Transverse colon (tissue), 4 donors: ENCODE data around the gene SYDE1. TPM values are rescaled to one million over a fixed set of nuclear protein-coding genes. Genes with fewer than 3 reads are reported as not detected.

Experiments
- DNase-seq: peaks from one replicate; pipeline ENCODE4 v3.0.0-alpha.2; 2019
- H3K27ac ChIP-seq, 4 donors: fragments of 200-600 bp; sonication (generic); 2 replicates each; pipeline ENCODE4 v1.5.1; 2016 to 2018; ENCODE audit warnings: inconsistent platforms in 4 of 4
- H3K27me3 ChIP-seq: fragments of 200-600 bp; sonication (generic); 2 replicates; pipeline ENCODE4 v1.5.1; 2017; ENCODE audit warnings: inconsistent platforms
- H3K36me3 ChIP-seq, 4 donors: fragments of 200-600 bp; sonication (generic); 2 replicates each; pipeline ENCODE4 v1.5.1; 2017 to 2019; ENCODE audit warnings: inconsistent platforms in 4 of 4
- H3K4me1 ChIP-seq, 4 donors: fragments of 200-600 bp; sonication (generic); 2 replicates each; pipeline ENCODE4 v1.5.1; 2017 to 2020; ENCODE audit warnings: inconsistent platforms in 4 of 4
- H3K4me3 ChIP-seq, 4 donors: fragments of 200-600 bp; sonication (generic); 1 replicate in 1 of 4; 2 replicates in 3 of 4; pipeline versions ENCODE4 v1.5.1 to v1.6.1; 2017 to 2019; ENCODE audit warnings: inconsistent platforms in 4 of 4
- H3K9me3 ChIP-seq, 2 donors: fragments of 200-600 bp; sonication (generic); 2 replicates each; pipeline ENCODE4 v1.5.1; 2017 to 2019; ENCODE audit warnings: inconsistent platforms in 2 of 2
- CTCF ChIP-seq, 5 experiments: fragments of 200-600 bp in 3 of 5; fragments of 450-650 bp in 2 of 5; sonication (generic) in 3 of 5; IDR thresholded peaks; 1 replicate in 2 of 5; 2 replicates in 3 of 5; pipeline ENCODE4 v1.5.1; 2016 to 2017; ENCODE audit warnings: antibody characterized with exemption in 5 of 5, inconsistent platforms in 3 of 5, mild to moderate bottlenecking in 2 of 5, moderate library complexity in 1 of 5
- EP300 ChIP-seq: sonication (generic); formaldehyde crosslinking; IDR thresholded peaks from one replicate; pipeline ENCODE4 v1.6.1; 2017; ENCODE audit warnings: antibody characterized with exemption, low read depth
- POLR2A ChIP-seq: fragments of 450-650 bp; IDR thresholded peaks from one replicate; pipeline ENCODE4 v1.6.1; 2016; ENCODE audit warnings: antibody characterized with exemption, mild to moderate bottlenecking, moderate library complexity
- POLR2AphosphoS5 ChIP-seq, 3 donors: sonication (generic); formaldehyde crosslinking; IDR thresholded peaks; one replicate each; pipeline ENCODE4 v1.6.1; 2016; ENCODE audit warnings: antibody characterized with exemption in 3 of 3
- WGBS, 2 donors: methylation state at CpG; one replicate each; pipeline ENCODE4 v1.1.5; 2018; ENCODE audit warnings: low coverage in 1 of 2; 5-methylcytosine and 5-hydroxymethylcytosine counted together
- in situ Hi-C, 4 donors: fragments of 200-750 bp; cut with MboI; loops; one replicate each; pipeline versions ENCODE4 v1.15.0 to v1.15.1; 2017; ENCODE audit warnings: low sequenced_read_pairs in 3 of 4, low pct_ligation_motif_present in 1 of 4, low pct_unique_long_range_greater_than_20kb in 1 of 4
- intact Hi-C: fragments of 100-400 bp; cut with DNase I; formaldehyde crosslinking; loops from one replicate; pipeline ENCODE4 v1.15.1; 2023; ENCODE audit warnings: low total_unique reads
- total RNA-seq, 4 donors: library from RNA; depleted of rRNA; stranded (reverse); fragments of >200 nt; gene quantifications; one replicate each; pipeline ENCODE4 v1.1.0, GENCODE V29; 2016

The SYDE1 gene
- total RNA-seq, 4 donors from 2014 or later, result 6.7 to 20.9 (median 12.3) TPM

GRCh38 chr19:15113245-15114152 lies 6.3 kb downstream of the SYDE1 start:
- Histone ChIP-seq H3K27me3 (peaks cover 7% of the 10 kb centered on the region), H3K9me3 (no peaks in the 10 kb centered on the region), H3K27ac (peak overlapping the region in 2 of 4 donors; percentile 35 to 39), H3K36me3 (peaks cover 0 to 21% (median 10%) of the 10 kb centered on the region in 4 donors), H3K4me3 (no peak overlapping the region), H3K4me1 (peaks cover 0 to 5% (median 2%) of the 10 kb centered on the region in 4 donors)
- no peak for DNase-seq
- in situ Hi-C loops (no loop called here), intact Hi-C loops (loop anchor here (5.0 kb wide), 1 partner anchor 871 kb away; no protein-coding TSS in a partner anchor)
- 91% methylated on average over 56 of the region's 58 CpGs; no CpG with 5 or more reads in 1 of the 2 donors for WGBS, 2 donors
- TF ChIP-seq POLR2A (no peak), CTCF (IDR thresholded peaks at IDR 0.05) (no peak), POLR2AphosphoS5 (IDR thresholded peaks at IDR 0.05) (no peak), EP300 (no peak)

- in situ Hi-C loops, result no loop called here
- Histone ChIP-seq H3K27me3 (peaks cover 2% of the 10 kb centered on the region), H3K4me3 (no peak overlapping the region), H3K36me3 (peaks cover 0 to 26% (median 13%) of the 10 kb centered on the region in 4 donors), H3K9me3 (no peaks in the 10 kb centered on the region), H3K4me1 (peaks cover 0 to 5% (median 0%) of the 10 kb centered on the region in 4 donors), H3K27ac (peak overlapping the region in 2 of 4 donors; percentile 39 to 73)
- intact Hi-C loops, result loop anchor here (5.0 kb wide), 1 partner anchor 872 kb away; no protein-coding TSS in a partner anchor
- DNase-seq, result no peak
- TF ChIP-seq POLR2AphosphoS5 (IDR thresholded peaks at IDR 0.05) (no peak), CTCF (IDR thresholded peaks at IDR 0.05) (no peak), EP300 (no peak), POLR2A (no peak)
- 78% methylated on average over 7 of the region's 7 CpGs; no CpG with 5 or more reads in 1 of the 2 donors for WGBS, 2 donors
These were observed 6.9 kb downstream of the SYDE1 start for GRCh38 chr19:15114153-15114540.

DNA sequence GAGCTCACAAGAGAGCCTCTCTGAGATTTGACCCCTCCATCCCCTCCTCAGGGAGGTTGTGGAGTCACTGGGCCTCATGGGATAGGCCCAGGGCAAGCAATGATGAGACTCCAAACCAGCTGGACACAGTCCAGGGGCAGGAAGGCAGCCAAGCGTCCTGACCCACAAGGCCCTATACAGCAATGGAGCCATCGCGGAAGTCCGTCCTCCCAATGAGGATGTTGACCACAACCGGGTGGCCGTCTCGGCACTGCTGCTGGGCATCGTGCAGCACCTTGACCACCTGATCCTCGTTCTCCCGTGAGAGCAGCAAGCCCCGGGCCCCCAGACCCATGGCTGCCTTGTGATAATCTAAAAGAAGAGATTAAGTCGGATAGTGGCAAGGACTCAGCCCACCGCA lies 7.9 kb downstream of the SYDE1 start:
- Histone ChIP-seq H3K27ac (peak overlapping the region in 3 of 4 donors; percentile 4 to 73 (median 39)), H3K4me3 (no peak overlapping the region), H3K9me3 (no peaks in the 10 kb centered on the region), H3K4me1 (peaks cover 0 to 5% (median 0%) of the 10 kb centered on the region in 4 donors), H3K27me3 (no peaks in the 10 kb centered on the region), H3K36me3 (peaks cover 0 to 36% (median 17%) of the 10 kb centered on the region in 4 donors)
- 58% methylated on average over 13 of the region's 13 CpGs; no CpG with 5 or more reads in 1 of the 2 donors for WGBS, 2 donors
- intact Hi-C loops (no loop called here), in situ Hi-C loops (no loop called here)
- DNase-seq, result peak; percentile 42
- no peak for TF ChIP-seq CTCF (IDR thresholded peaks at IDR 0.05)
- TF ChIP-seq POLR2AphosphoS5 (IDR thresholded peaks at IDR 0.05), result no peak
- no peak for TF ChIP-seq EP300
- TF ChIP-seq POLR2A, result no peak
